Thoracic aorta (tissue), 2 donors: ENCODE data around the gene CCR7. TPM values are rescaled to one million over a fixed set of nuclear protein-coding genes. Genes with fewer than 3 reads are reported as not detected.

Experiments used
- ATAC-seq: fragments of 150-250 bp; one replicate; pipeline ENCODE4 v1.8.0; 2017; ENCODE audit warnings: low read depth; ENCODE audit not compliant: insufficient number of reproducible peaks, low FRiP score
- DNase-seq: peaks from one replicate; pipeline ENCODE4 v3.0.0-alpha.2; 2020; ENCODE audit warnings: low spot score
- H3K27ac ChIP-seq, 2 donors: fragments of 200-600 bp; sonication (generic); 1 replicate in 1 of 2; 2 replicates in 1 of 2; pipeline ENCODE4 v1.5.1; 2016; ENCODE audit warnings: mild to moderate bottlenecking in 2 of 2, moderate library complexity in 2 of 2
- H3K27me3 ChIP-seq: fragments of 200-600 bp; sonication (generic); replicated peaks from 2 replicates; pipeline ENCODE4 v1.6.0; 2016; ENCODE audit warnings: mild to moderate bottlenecking; ENCODE audit not compliant: insufficient read depth
- H3K36me3 ChIP-seq: fragments of 200-600 bp; sonication (generic); one replicate; pipeline ENCODE4 v1.5.1; 2016
- H3K4me1 ChIP-seq, 2 donors: fragments of 200-600 bp; sonication (generic); 1 replicate in 1 of 2; 2 replicates in 1 of 2; pipeline versions ENCODE4 v1.5.1 to v1.6.0; 2016; ENCODE audit warnings: low read depth in 2 of 2, mild to moderate bottlenecking in 1 of 2; ENCODE audit not compliant: control insufficient read depth in 1 of 2
- H3K4me3 ChIP-seq: fragments of 200-600 bp; sonication (generic); 2 replicates; pipeline ENCODE4 v1.5.1; 2016; ENCODE audit warnings: mild to moderate bottlenecking
- H3K9me3 ChIP-seq: fragments of 200-600 bp; sonication (generic); 2 replicates; pipeline ENCODE4 v1.5.1; 2016
- CTCF ChIP-seq: fragments of 200-600 bp; sonication (generic); IDR thresholded peaks from one replicate; pipeline ENCODE4 v1.5.1; 2019; ENCODE audit warnings: antibody characterized with exemption
- total RNA-seq, 2 donors: library from RNA; depleted of rRNA; stranded (reverse); fragments of >200 nt; gene quantifications; one replicate each; pipeline versions ENCODE4 v1.1.0 to v1.2.3, GENCODE V29; 2016

The CCR7 gene
- total RNA-seq, 2 donors from 2014 or later = not detected

- H3K27ac ChIP-seq = no peak overlapping the region
- H3K9me3 ChIP-seq = no peaks in the 10 kb centered on the region
- TF ChIP-seq CTCF = no peak
- ATAC-seq = no peak
- H3K36me3 ChIP-seq = no peaks in the 10 kb centered on the region
- H3K27me3 ChIP-seq = no peaks in the 10 kb centered on the region
- no peaks in the 10 kb centered on the region for H3K4me1 ChIP-seq
- H3K4me3 ChIP-seq = no peak overlapping the region
- DNase-seq = no peak
Observed at GRCh38 chr17:40611840-40612474, 46.7 kb upstream of the CCR7 start.

- no peak for TF ChIP-seq CTCF
- Histone ChIP-seq H3K27ac (no peak overlapping the region), H3K4me3 (no peak overlapping the region), H3K9me3 (no peaks in the 10 kb centered on the region), H3K27me3 (no peaks in the 10 kb centered on the region), H3K36me3 (no peaks in the 10 kb centered on the region), H3K4me1 (no peaks in the 10 kb centered on the region)
- DNase-seq = no peak
- ATAC-seq = no peak
Observed at GRCh38 chr17:40610359-40610758, 45.1 kb upstream of the CCR7 start.

- no peak for TF ChIP-seq CTCF
- Histone ChIP-seq H3K4me1 (no peaks in the 10 kb centered on the region), H3K27ac (no peak overlapping the region), H3K4me3 (no peak overlapping the region), H3K9me3 (no peaks in the 10 kb centered on the region), H3K27me3 (no peaks in the 10 kb centered on the region), H3K36me3 (no peaks in the 10 kb centered on the region)
- DNase-seq (no peak), ATAC-seq (no peak)
Observed at GRCh38 chr17:40608061-40608581, 42.8 kb upstream of the CCR7 start.

- Histone ChIP-seq H3K4me1 (no peaks in the 10 kb centered on the region), H3K36me3 (no peaks in the 10 kb centered on the region), H3K27me3 (no peaks in the 10 kb centered on the region), H3K4me3 (no peak overlapping the region), H3K27ac (no peak overlapping the region), H3K9me3 (no peaks in the 10 kb centered on the region)
- no peak for TF ChIP-seq CTCF
- DNase-seq = no peak
- no peak for ATAC-seq
Observed at GRCh38 chr17:40607641-40608040, 42.4 kb upstream of the CCR7 start.

- no peak for TF ChIP-seq CTCF
- Histone ChIP-seq H3K27me3 (no peaks in the 10 kb centered on the region), H3K4me1 (no peaks in the 10 kb centered on the region), H3K4me3 (no peak overlapping the region), H3K27ac (no peak overlapping the region), H3K36me3 (no peaks in the 10 kb centered on the region), H3K9me3 (no peaks in the 10 kb centered on the region)
- ATAC-seq (no peak), DNase-seq (no peak)
Observed at GRCh38 chr17:40606548-40607353, 41.5 kb upstream of the CCR7 start.
